HG03108 (cell line): Measurements from ENCODE around the gene BACE2.

Experiments used
- ATAC-seq: cut with Tn5 transposase; IDR thresholded peaks from one replicate; pipeline ENCODE4 v1.9.1; 2021; ENCODE audit warnings: moderate library complexity; ENCODE audit not compliant: unreplicated experiment

The BACE2 gene

DNA sequence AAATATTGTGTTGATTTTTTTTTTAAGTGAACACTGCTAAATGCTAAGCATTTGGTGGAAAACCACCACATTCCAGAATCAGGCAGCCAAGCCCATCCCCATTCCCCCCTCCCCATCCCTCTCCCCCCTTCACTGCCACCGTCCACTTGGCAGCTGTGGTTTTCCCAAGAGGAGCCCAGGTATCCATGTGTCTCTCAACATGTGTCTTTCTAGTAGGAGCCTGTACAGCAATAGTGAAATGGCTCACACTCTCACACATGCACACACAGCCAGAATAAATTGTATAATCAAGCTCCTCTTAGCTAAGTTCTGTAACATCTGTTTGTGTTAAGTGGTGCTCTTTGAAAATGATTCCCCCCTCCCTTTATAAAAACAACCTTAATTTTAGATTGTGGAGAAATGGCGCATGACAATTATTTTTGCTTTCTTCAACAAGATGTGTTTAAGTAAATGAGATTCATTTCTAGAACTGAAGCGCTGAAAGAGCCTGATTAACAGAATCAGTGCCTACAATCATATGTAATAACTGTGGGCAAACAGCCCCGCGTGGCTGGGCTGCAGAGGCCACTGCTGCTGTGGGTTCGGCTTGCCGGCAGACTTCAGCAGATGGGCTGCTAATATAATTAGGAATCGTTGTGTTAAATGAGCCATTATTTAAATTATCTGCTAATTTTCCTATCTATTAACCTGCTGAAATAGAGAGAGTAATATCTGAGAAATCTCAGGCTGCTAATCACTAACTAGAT lies 43.3 kb downstream of the BACE2 start:
- ATAC-seq: no peak

DNA sequence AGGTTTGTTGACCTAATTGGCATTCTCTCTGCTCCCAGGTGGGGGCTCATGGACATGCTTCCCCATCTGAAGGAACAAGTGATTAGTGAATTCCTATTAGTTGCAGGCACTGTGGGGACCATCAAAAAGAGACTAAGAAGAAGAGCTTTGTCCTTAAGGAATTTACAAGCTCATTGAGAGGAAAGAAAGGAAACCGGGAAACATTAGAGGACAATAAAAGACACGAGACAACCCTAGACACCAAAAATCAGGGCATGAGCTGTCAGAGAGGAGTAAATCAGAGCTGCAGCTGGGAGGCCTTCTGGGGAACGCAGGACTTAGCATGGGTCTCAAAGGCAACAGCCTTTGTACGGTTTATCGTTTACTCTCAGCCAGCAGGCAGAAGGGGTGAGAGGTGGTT lies 45.1 kb downstream of the BACE2 start:
- no peak for ATAC-seq

DNA sequence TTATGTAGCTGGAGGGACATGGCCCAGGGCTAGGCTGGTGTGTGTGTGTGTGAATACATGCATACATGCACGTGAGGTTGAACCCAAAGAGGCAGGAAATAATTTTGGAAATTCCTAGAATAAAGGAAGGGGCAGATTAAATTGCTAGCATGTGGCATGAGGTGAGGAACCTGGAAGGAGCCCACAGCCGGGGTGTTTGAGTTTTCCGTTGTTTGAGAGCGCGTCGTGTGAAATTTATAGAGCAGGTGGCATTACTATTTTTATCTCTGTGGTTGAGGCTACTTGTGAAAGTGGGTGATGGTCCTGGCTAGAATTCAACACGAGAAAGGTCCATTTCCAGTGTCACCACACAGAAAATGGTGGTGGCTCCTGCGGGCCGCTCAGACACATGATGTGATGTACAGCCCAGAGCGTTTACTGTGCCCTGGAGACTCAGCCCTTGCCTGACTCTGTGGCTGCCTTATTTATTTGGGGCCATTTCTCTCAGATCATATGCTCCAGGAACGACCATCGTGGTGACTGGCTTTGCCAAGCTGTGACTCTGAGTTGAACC lies 48.0 kb downstream of the BACE2 start:
- no peak for ATAC-seq

DNA sequence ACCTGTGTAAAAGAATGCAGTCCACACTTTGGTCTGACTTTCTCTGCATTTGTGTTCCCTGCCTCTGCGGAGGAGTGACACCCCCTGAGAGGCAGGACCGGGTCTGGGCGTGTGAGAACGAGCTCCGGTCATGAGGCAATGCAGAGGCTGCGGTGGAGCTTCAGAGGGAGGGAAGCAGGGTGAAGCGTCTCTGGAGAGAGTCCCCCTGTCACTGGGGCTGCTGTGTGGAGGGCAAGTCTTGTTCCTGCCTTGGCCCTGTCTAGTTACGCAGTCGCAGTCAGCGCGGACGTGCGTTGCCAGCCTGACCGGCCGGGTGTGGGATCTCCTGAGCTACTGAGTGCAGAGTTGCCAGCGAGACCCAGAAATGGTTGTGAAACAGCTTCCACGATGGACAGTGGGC lies 48.5 kb downstream of the BACE2 start:
- no peak for ATAC-seq

DNA sequence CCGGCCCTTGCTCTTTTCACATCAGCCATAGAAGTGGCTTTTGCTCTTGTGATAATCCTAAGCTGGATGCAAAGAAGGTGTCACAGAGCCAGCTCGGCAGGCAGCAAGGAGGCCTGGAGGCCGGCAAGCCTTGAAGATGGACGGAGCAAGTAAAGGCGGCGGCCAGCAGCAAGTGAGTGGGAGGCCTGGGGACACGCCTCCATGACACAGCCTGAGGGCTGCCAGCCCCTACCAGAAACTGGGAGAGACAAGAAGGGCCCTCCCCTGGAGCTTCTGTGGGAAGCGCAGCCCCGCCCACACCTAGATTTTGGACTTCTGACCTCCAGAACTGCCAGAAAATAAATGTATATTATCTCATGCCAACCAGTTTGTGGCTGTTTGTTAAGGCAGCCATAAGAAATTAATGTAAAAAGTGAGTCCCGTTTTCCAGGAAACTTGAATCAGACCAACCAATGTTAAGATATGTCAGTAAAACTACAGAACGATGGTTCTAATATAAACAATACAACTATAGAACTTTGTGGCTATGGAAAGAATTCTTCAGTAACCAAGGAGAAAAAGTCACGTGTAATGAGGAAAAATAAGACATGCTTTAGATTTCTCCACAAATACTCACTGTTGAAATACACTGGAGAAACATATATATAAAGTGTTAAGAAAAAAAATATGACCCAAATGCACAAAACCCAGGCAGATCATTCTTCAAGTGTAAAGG lies 49.9 kb downstream of the BACE2 start:
- ATAC-seq: no peak

DNA sequence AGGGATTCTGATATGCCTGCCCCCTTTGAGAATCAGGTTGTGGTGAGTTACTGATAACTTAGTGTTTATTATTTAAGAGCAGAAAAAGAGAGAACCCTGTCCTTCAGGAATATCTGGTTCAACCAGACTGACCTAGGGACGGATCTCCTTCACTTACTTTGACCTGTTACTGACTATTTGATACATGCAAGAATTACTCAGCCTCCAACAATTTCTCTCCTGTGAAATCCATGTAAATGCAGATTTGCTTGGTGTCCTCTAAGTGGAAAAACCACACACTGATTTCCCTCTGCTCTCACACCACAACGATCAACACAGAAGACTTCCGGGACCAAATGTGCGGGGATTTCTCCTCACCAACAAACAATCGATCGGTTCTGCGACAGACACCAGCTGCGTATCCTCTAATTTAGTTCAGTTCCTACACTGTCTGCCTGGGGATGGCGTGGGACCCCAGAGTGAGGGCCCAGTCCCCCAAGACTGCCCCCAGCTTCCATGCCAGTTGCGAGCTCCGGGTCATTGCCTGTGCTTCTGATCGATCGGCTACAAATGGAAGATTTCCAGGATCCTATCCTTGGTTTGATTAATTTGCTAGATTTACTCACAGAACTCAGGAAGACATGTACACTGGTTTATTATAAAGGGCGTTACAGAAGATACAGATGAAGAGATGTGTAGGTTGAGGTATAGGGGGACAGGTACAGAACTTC lies 51.7 kb downstream of the BACE2 start:
- no peak for ATAC-seq

DNA sequence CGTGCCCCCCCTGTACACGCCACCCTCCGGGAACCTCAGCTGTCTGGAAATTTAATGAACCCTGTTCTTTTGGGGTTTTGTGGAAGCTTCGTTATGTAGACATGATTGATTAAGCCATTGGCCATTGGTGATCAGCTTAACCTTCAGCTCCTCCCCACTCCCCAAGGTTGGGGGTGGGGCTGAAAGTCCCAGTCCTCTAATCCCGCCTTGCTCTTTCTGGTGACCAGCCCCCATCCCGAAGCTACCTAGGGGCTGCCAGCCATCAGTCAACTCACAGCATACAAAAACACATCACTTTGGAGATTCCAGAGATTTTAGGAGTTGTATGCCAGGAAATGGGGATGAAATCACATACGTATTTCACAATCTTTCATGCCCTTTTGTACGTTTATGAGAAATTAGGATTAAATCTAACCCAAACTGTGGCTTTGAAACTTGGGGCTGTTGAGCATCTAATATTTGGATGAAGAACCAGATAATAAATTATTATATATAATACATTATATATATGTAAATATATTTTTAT lies 52.3 kb downstream of the BACE2 start:
- no peak for ATAC-seq

DNA sequence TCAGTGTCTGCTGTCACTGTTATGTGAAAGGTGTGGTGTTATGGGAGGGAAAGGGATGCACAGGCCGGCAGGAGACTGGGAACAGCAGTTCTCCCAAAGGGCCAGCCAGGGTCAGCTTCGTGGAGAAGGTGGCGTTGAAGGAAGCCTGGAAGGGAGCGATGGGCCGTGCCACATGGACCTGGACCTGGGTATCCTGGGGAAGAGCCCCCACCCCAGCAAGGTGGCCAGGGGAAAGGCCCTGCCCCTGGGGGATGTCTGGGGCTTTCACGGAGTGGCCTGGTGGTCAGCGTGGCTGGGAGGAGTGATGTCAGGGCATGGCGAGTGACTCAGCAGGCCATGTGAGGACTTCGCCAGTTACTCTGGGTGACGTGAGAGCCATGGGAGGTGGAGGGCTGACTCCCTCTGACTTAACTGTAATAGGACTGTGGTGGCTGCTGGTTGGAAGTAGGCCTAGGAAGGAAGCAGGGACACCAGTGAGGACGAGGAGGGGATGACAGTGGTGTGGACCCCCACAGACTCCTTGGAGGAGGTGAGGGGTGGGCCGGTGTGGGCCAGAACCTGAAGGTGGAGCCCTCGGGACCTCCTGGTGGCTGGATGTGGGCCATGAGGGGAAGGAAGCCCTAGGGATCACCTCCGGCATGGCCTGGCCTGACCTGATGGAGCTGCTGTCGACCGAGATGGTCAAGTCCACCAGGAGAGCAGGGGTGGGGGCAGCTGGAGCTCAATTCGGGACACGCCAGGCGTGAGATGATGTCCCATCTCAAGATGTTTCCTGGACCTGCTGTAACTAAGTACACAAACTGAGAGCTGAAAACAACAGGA lies 54.5 kb downstream of the BACE2 start:
- no peak for ATAC-seq

DNA sequence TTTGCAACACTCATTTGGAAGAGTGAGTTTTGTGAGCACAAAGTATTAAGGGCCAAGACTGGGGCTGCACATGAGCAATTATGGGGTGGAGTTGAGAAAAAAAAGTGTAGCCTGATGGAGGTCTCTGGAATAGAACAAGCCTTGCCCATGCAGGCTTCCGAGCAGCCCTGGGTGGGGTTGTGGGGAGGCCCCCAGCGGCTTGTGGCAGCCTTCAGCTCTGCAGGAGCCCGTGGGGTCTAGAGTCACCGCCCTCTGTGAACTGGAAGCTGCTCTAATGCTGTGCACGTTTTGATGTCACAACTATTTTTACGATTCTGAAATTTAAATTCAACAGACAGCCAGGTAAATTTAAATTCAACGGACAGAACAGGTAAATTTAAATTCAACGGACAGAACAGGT lies 58.9 kb downstream of the BACE2 start:
- no peak for ATAC-seq

DNA sequence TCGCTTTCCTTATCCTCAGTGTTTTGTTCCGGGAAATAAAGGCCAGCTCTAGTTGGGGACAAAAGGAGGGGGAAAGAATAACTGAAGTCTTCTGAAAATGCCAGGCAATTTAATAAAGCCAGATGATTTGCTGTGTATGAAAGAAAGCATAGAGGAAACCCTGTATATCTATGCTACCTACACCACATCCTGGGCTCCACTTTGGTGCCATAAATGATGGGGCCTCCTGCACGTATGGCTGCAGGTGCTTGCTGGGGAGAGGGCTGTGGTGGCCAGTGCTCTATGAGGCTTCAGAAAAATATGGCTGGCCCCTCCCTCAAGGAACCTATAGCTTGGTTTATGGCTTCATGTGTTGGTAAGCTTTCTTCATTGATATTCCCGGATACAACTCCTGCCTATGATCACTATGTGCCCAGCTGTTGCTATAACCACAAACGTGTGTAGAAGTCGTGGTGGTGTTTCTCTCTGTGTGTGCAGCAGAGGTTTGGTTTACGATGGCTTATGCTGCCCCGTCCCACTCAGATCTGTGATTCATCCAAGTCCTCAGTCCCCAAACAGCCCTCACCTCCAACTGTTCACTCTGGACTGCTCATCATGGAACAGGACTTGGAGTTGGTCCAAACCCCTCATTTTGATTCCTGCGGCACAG lies 59.5 kb downstream of the BACE2 start:
- ATAC-seq: no peak

DNA sequence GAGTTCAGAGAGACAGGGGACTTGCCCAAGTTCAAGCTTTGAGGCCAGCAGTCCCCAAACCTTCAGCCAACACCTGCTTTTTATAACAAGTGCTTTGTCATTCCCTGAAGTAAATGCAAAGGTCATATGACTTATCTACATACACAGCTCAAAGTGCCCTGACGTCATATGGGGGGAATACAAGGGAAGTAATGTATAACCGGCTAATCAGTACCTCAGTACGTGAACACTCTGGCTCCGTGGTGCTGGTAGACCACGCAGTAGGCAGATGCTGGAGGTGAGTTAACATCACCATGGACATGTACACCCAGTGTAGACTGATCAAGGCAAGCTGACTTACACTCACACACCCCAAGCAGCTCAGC lies 60.0 kb downstream of the BACE2 start:
- ATAC-seq: no peak

DNA sequence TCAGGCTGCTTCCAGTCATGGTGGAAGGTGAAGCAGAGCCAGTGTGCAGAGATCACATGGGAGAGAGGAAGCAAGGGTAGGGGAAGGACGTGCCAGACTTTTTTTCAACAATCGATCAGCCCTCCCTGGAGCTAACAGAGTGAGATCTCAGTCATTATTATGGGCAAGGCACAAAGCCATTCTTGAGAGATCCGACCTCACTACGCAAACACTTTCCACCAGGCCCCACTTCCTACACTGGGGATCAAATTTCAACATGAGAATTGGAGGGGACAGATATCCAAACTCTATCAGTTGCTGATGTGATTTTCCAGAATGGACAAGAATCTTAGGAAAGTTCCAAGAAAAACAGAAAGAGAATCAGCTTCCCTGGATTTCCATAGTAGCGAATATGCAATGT lies 60.5 kb downstream of the BACE2 start:
- no peak for ATAC-seq

DNA sequence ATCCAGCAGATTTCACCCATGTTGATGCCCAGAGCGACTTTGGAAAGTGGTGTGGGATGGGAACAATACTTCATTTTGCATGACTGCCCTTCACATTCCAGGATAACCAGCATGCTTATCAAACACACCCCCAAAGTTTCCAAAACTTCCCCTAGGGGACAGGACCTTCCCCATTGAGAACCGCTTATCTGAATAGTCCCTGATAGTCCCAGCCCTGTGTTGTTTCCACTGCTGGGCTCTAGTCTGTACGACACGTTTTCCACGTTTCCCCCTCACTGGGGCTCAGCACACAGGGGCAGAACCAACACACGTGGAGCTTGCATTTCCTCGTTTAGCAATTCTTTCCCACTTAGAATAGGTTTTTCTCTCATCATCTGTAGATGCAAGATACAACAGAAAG lies 61.0 kb downstream of the BACE2 start:
- ATAC-seq: no peak

DNA sequence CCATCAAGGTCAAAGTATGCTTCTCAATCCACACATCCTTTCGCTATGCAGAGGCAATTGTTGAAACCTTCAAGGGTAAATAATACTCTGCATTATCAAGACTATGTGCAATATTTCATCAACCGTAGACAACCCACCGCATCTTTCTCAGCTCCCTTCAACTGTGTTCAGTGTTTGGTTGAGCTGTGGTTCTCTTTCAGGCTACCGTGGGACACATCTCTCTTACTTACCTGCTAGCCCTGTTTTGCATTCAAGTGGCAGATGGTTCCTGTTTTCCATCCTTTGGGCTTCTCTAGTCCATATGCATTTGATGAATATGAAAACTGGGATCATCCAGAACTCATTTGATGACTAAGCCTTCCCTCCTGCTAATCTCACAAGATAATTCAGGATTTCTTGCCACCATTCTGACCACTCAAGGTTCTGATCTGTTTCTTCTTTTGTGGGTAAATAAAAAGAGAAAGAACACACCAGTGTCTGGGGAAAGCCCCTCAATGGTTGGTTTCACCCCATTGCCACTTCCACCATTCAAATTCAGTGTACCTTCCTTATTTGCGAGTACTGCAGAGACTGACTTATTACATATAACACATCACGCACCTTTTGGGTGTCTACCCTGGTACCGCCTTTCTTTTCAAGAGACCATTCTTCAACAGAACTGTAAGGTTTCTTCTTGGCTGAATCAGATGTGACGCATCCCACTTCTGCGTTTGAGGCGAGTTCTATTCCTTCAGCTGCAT lies 61.7 kb downstream of the BACE2 start:
- ATAC-seq: no peak

DNA sequence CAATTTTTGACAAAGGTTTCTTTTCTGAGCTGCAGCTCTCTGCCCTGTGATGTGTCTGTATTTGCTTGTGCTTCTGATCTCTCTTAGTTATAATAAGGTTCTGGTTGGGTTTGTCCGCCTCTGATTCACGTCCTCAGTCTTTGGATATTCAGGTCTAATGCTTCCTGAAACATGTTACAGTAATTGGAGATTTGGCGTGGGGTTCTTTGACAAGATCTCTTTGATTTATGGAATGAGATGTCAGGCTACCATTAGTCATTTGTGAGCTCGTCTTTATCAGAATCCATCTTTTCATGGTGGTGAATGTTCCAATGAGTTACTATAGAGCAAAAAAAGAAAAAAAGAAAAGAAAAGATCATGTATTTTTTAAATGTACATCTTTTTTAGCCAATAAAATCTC lies 62.5 kb downstream of the BACE2 start:
- ATAC-seq: no peak

DNA sequence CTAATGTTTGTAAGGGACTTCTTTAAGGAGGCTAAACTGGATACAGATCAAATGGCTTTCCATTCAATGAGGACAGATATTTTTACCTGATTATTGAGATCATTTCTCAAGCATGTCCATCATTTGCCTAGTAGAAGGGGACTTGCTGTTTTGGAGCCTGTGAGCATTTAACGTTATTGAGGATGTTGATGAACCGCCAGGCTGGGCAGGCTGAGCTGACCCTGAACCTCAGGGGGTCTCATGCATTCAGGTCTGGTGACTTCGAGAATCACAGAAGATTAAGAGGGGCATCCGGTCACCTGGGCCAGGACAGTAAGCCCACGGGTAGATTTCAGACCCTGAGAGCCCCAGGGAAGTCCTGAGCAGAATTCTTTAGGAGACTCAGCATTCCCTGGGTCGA lies 63.1 kb downstream of the BACE2 start:
- no peak for ATAC-seq

DNA sequence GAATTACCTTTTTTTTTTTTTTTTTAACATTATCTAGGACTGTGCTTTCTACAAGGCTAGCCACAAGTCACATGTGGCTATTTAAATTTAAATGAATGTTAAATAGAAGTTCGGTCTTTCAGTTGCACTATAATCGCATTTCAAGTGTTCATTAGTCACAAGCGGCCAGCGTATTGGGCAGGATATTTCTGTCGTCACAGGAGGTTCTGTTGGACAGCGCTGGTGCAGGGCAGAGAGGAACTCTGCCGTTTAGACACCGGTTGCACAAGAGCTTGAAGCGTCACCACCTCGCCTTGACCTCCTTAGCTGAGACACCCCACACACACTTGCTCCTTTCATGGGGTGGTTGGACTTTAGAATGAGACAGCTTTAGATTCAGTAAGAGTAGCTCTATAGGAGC lies 64.1 kb downstream of the BACE2 start:
- no peak for ATAC-seq

DNA sequence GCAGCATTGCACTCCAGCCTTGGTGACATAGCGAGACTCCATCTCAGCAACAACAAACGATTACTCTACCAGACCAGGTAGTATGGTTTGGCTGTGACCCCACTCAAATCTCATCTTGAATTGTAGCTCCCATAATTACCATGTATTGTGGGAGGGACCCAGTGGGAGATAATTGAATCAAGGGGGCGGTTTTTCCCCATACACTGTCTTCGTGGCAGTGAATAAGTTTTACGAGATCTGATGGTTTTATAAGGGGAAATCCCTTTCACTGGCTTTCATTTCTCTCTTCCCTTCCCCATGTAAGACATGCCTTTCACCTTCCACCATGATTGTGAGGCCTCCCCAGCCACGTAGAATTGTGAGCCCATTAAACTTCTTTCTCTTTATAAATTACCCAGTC lies 66.0 kb downstream of the BACE2 start:
- no peak for ATAC-seq

DNA sequence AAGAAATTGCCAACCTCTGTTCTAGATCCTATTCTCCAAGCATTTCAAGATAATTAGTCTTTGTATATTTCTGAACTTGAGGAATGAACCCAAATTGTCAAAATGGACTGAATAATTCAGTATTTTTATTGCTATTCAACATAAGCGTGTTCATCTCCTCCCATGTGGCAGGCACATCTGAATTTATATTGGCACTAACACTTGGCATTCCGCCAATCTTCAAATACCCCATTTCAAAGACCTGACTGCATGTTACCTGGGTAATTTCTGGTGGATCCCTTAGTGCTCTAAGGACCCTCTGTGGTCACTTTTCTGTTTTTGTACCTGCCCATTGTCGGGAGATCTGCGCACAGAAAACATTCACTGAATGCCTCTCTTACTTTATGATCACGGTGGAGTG lies 66.6 kb downstream of the BACE2 start:
- ATAC-seq: no peak

DNA sequence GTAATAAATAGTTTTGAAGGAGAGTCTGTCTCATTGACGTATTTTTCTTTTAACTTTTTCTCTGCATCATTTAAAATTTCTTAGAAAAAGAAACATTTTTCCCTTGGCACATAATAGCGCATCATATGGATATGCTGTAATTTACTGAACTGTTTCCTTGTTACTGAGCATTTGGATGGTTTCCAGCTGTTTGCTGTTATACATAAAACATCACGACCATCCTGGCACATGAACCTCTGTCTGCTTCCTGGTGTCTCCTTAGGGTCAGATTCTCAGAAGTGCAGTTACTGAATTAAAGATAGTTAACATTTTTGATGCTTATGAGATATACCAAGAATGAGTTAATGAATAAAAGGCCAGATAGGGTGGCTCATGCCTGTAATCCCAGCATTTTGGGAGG lies 67.2 kb downstream of the BACE2 start:
- no peak for ATAC-seq
